Measurements from ENCODE around the gene BOC.

GRCh38 chr3:113247068-113247467, 35.7 kb downstream of the BOC start:
- no peak for TF ChIP-seq POLR2A (IDR thresholded peaks at IDR 0.05)
- TF ChIP-seq, protein P1, sequence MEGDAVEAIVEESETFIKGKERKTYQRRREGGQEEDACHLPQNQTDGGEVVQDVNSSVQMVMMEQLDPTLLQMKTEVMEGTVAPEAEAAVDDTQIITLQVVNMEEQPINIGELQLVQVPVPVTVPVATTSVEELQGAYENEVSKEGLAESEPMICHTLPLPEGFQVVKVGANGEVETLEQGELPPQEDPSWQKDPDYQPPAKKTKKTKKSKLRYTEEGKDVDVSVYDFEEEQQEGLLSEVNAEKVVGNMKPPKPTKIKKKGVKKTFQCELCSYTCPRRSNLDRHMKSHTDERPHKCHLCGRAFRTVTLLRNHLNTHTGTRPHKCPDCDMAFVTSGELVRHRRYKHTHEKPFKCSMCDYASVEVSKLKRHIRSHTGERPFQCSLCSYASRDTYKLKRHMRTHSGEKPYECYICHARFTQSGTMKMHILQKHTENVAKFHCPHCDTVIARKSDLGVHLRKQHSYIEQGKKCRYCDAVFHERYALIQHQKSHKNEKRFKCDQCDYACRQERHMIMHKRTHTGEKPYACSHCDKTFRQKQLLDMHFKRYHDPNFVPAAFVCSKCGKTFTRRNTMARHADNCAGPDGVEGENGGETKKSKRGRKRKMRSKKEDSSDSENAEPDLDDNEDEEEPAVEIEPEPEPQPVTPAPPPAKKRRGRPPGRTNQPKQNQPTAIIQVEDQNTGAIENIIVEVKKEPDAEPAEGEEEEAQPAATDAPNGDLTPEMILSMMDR (IDR thresholded peaks at IDR 0.05) = no peak
